OCI-LY3 (cell line): ENCODE data around the gene SLAIN2.
A peak's percentile ranks its signal among the peaks of the same experiment; 100 is the strongest.
"Not testable (repeated sequence)": the region's sequence is repeated elsewhere in the genome, so short reads cannot be mapped to it uniquely, and the experiment has no call there.

ENCODE experiments used
- H2AFZ ChIP-seq: fragments of 200-600, 300-600 bp; shearing (Covaris generic); 2 replicates; pipeline ENCODE4 v1.6.0; 2014; ENCODE audit warnings: antibody characterized with exemption, low read depth, low read length
- H3K27ac ChIP-seq: fragments of 200-600, 300-600 bp; sonication (generic); 2 replicates; pipeline ENCODE4 v1.5.1; 2014; ENCODE audit warnings: mild to moderate bottlenecking, low read length, moderate library complexity, mixed read lengths
- H3K27me3 ChIP-seq: fragments of 200-600, 300-600 bp; sonication (generic); 2 replicates; pipeline ENCODE4 v1.6.1; 2014; ENCODE audit warnings: low read depth, low read length, mixed read lengths
- H3K36me3 ChIP-seq: fragments of 200-600, 300-600 bp; sonication (generic); replicated peaks from 2 replicates; pipeline ENCODE3; 2014; ENCODE audit warnings: low read depth, low read length, mixed read lengths
- H3K4me1 ChIP-seq: fragments of 300-600, 200-600 bp; sonication (generic); 2 replicates; pipeline ENCODE4 v1.6.1; 2014; ENCODE audit warnings: low read length, mixed read lengths
- H3K4me2 ChIP-seq: fragments of 200-600, 300-600 bp; sonication (generic); 2 replicates; pipeline ENCODE4 v1.6.1; 2014; ENCODE audit warnings: low read length, mixed read lengths
- H3K4me3 ChIP-seq: fragments of 300-600, 200-600 bp; sonication (generic); 2 replicates; pipeline ENCODE4 v1.5.1; 2014; ENCODE audit warnings: antibody characterized with exemption, mild to moderate bottlenecking, low read length, moderate library complexity
- H3K79me2 ChIP-seq: fragments of 300-600, 200-600 bp; shearing (Covaris generic); 2 replicates; pipeline ENCODE4 v1.6.1; 2014; ENCODE audit warnings: mild to moderate bottlenecking, low read length, mixed read lengths
- H3K9ac ChIP-seq: fragments of 300-600, 200-600 bp; shearing (Covaris generic); 2 replicates; pipeline ENCODE4 v1.6.0; 2014; ENCODE audit warnings: mild to moderate bottlenecking, low read length, moderate library complexity
- H3K9me3 ChIP-seq: fragments of 200-600, 300-600 bp; shearing (Covaris generic); 2 replicates; pipeline ENCODE4 v1.6.1; 2014; ENCODE audit warnings: low read length, mixed read lengths; ENCODE audit not compliant: insufficient read depth
- H4K20me1 ChIP-seq: fragments of 200-600, 300-600 bp; sonication (generic); 2 replicates; pipeline ENCODE4 v1.6.1; 2016; ENCODE audit warnings: low read length, mixed read lengths; ENCODE audit not compliant: insufficient read depth
- EZH2phosphoT487 ChIP-seq: fragments of 200-600 bp; shearing (Covaris generic); IDR thresholded peaks from 2 replicates; pipeline ENCODE4 v1.6.1; 2018; ENCODE audit warnings: antibody characterized with exemption, mixed run types, low read depth
- TF ChIP-seq, protein P1 (sequence below): fragments of 200-600, 300-600 bp; sonication (generic); IDR thresholded peaks from 2 replicates; pipeline ENCODE4 v1.5.1; 2014; ENCODE audit warnings: antibody characterized with exemption, low read length, low read depth

Gene SLAIN2

DNA sequence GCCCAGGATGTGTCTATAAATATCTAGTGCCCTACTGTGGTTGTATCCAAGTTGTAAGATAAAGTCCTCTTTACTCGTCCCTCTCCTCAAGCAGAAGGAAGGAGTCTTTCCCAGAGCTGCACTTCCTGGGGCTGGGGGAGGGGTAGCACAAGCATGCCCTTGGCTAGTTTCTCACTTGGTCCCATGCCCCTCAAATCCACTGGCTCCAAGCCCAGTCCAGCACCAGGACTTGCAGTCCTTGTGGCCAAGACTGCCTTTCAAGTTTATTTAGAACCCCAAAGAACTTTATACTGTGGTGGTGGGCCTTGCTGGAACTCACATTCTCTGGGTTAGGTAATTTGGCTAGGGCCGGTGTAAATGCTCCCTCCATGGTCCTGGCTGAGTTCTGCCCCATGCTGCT, 98.7 kb downstream of the SLAIN2 start:
- Histone ChIP-seq H3K79me2 (no peaks in the 10 kb centered on the region), H3K27me3 (no peaks in the 10 kb centered on the region), H3K4me1 (peaks cover 7% of the 10 kb centered on the region), H3K4me3 (no peak overlapping the region), H2AFZ (no peak overlapping the region), H4K20me1 (no peaks in the 10 kb centered on the region), H3K9ac (no peak overlapping the region), H3K4me2 (no peak overlapping the region), H3K9me3 (no peaks in the 10 kb centered on the region), H3K27ac (no peak overlapping the region), H3K36me3 (no peaks in the 10 kb centered on the region)
- TF ChIP-seq, protein P1, sequence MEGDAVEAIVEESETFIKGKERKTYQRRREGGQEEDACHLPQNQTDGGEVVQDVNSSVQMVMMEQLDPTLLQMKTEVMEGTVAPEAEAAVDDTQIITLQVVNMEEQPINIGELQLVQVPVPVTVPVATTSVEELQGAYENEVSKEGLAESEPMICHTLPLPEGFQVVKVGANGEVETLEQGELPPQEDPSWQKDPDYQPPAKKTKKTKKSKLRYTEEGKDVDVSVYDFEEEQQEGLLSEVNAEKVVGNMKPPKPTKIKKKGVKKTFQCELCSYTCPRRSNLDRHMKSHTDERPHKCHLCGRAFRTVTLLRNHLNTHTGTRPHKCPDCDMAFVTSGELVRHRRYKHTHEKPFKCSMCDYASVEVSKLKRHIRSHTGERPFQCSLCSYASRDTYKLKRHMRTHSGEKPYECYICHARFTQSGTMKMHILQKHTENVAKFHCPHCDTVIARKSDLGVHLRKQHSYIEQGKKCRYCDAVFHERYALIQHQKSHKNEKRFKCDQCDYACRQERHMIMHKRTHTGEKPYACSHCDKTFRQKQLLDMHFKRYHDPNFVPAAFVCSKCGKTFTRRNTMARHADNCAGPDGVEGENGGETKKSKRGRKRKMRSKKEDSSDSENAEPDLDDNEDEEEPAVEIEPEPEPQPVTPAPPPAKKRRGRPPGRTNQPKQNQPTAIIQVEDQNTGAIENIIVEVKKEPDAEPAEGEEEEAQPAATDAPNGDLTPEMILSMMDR = no peak
- TF ChIP-seq EZH2phosphoT487 = no peak

DNA sequence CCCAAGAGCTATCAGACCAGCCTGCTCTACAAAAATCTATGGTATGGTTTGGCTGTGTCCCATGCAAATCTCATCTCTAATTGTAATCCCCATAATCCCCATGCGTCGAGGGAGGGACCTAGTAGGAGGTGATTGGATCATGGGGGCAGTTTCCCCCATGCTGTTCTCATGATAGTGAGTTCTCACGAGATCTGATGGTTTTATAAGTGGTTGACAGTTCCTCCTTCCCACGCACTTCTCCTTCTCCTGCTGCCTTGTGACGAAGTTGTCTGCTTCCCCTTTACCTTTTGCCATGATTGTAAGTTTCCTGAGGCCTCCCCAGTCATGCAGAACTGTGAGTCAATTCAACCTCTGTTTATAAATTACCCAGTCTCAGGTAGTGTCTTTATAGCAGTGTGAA, 99.6 kb downstream of the SLAIN2 start:
- H3K4me1 ChIP-seq, H3K9me3 ChIP-seq, H4K20me1 ChIP-seq, H3K79me2 ChIP-seq, H3K4me3 ChIP-seq, H3K9ac ChIP-seq, H3K36me3 ChIP-seq, H3K27me3 ChIP-seq, H3K27ac ChIP-seq, H3K4me2 ChIP-seq, H2AFZ ChIP-seq: not testable (repeated sequence)

DNA sequence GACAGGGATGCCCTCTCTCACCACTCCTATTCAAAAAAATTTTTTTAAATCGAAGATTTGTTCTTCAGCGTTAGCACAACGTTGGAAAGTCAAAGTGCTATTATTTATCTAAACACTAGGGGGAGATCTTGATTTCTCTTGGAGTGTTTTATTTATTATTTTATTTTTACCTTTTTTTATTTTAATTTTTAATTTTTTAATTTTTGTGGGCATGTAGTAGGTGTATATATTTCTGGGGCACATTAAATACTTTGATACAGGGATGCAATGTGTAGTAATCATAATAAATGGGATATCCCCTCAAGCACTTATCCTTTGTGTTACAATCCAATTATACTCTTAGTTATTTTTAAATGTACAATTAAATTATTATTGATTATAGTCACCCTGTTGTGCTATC, 104.4 kb downstream of the SLAIN2 start:
- Histone ChIP-seq H3K4me3 (no peak overlapping the region), H2AFZ (no peak overlapping the region), H3K9ac (no peak overlapping the region)

DNA sequence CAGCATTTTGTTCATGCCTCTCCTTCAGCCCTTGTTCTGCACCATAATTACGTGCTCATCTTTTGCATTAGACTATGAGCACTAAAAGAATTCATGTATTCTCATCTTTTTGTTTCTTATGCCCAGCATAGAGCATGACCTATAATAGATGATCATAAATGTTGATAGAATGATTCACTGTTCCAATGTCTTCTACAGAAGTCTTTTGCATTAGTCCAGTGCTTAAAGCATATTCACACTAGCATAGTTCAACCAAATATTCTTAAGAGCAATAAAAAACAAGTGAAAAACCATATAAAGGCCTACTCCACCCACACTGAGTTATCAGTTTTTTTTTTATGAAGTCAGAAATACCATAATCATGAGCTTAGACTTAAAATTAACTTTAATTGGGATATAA, 105.3 kb downstream of the SLAIN2 start:
- no peaks in the 10 kb centered on the region for H4K20me1 ChIP-seq
- peaks cover 7% of the 10 kb centered on the region for H3K4me1 ChIP-seq
- no peak overlapping the region for H3K9ac ChIP-seq
- TF ChIP-seq, protein P1 = no peak
- no peak for TF ChIP-seq EZH2phosphoT487
- H3K27me3 ChIP-seq = no peaks in the 10 kb centered on the region
- no peaks in the 10 kb centered on the region for H3K36me3 ChIP-seq
- H3K79me2 ChIP-seq = no peaks in the 10 kb centered on the region
- no peak overlapping the region for H2AFZ ChIP-seq
- no peak overlapping the region for H3K4me3 ChIP-seq
- H3K9me3 ChIP-seq = no peaks in the 10 kb centered on the region
- no peak overlapping the region for H3K27ac ChIP-seq
- H3K4me2 ChIP-seq = no peak overlapping the region

More for the DNA sequence above, 104.4 kb downstream of the SLAIN2 start:
- Histone ChIP-seq H3K4me2 (no peak overlapping the region), H4K20me1 (no peaks in the 10 kb centered on the region), H3K4me1 (peaks cover 7% of the 10 kb centered on the region), H3K27me3 (no peaks in the 10 kb centered on the region), H3K9me3 (no peaks in the 10 kb centered on the region), H3K27ac (no peak overlapping the region), H3K79me2 (no peaks in the 10 kb centered on the region), H3K36me3 (no peaks in the 10 kb centered on the region)
- TF ChIP-seq, protein P1 = peak; percentile 25; the same call in 1 of the 2 replicates
- TF ChIP-seq EZH2phosphoT487 = no peak

DNA sequence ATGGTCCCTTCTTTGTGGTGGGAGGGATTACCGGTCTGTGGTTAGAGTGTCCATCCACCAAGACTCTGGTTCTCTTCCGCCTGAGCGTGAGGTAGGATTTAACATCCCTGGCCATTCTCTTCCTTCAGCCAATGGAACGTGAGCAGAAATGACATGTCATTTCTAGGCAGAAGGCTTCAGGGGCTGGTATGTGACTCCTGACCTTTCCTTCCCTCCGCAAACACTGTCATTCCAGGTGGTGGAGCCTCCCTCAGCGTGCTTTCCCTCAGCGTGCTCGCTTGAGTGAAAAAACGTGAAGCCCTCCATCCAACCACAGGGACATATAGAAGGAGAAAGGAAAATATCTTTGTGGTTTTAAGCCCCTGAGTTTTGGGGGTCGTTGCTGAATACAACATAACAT, 107.8 kb downstream of the SLAIN2 start:
- no peaks in the 10 kb centered on the region for H3K27me3 ChIP-seq
- no peak overlapping the region for H3K27ac ChIP-seq
- no peaks in the 10 kb centered on the region for H4K20me1 ChIP-seq
- no peak overlapping the region for H2AFZ ChIP-seq
- no peaks in the 10 kb centered on the region for H3K79me2 ChIP-seq
- H3K4me1 ChIP-seq = no peaks in the 10 kb centered on the region
- no peak overlapping the region for H3K4me2 ChIP-seq
- H3K9ac ChIP-seq = no peak overlapping the region
- no peak overlapping the region for H3K4me3 ChIP-seq
- TF ChIP-seq, protein P1 = no peak
- TF ChIP-seq EZH2phosphoT487 = no peak
- H3K9me3 ChIP-seq = no peaks in the 10 kb centered on the region
- no peaks in the 10 kb centered on the region for H3K36me3 ChIP-seq
